ENCODE data around the gene USP47.
A peak's percentile ranks its signal among the peaks of the same experiment; 100 is the strongest.

USP47 gene

GRCh38 chr11:11966354-11966741 lies 124.6 kb downstream of the USP47 start:
- Histone ChIP-seq H3K27me3 (ENCODE audit: control insufficient read depth, insufficient read depth, low read length) (no peaks in the 10 kb centered on the region), H3K36me3 (ENCODE audit: control insufficient read depth, insufficient read depth, low read length) (no peaks in the 10 kb centered on the region), H3K27ac (ENCODE audit: low read length) (no peak overlapping the region), H3K4me1 (ENCODE audit: control insufficient read depth, insufficient read depth, low read length) (no peaks in the 10 kb centered on the region), H3K4me3 (ENCODE audit: low read length) (no peak overlapping the region), H3K9me3 (ENCODE audit: control insufficient read depth, insufficient read depth, low read length) (no peaks in the 10 kb centered on the region)
- DNase-seq (ENCODE audit: low read depth, low spot score), result no peak
- WGBS (ENCODE audit: insufficient coverage, insufficient read length), result no CpG with 5 or more reads among the region's 7 CpGs

GRCh38 chr11:11966826-11967668 lies 125.3 kb downstream of the USP47 start:
- peak; percentile 66 for DNase-seq (ENCODE audit: low read depth, low spot score)
- Histone ChIP-seq H3K36me3 (ENCODE audit: control insufficient read depth, insufficient read depth, low read length) (no peaks in the 10 kb centered on the region), H3K27me3 (ENCODE audit: control insufficient read depth, insufficient read depth, low read length) (no peaks in the 10 kb centered on the region), H3K27ac (ENCODE audit: low read length) (no peak overlapping the region), H3K4me1 (ENCODE audit: control insufficient read depth, insufficient read depth, low read length) (no peaks in the 10 kb centered on the region), H3K9me3 (ENCODE audit: control insufficient read depth, insufficient read depth, low read length) (no peaks in the 10 kb centered on the region), H3K4me3 (ENCODE audit: low read length) (no peak overlapping the region)
- WGBS (ENCODE audit: insufficient coverage, insufficient read length), result no CpG with 5 or more reads among the region's 15 CpGs

GRCh38 chr11:11967669-11968510 lies 126.1 kb downstream of the USP47 start:
- no peak overlapping the region for H3K27ac ChIP-seq (ENCODE audit: low read length)
- H3K27me3 ChIP-seq (ENCODE audit: control insufficient read depth, insufficient read depth, low read length), result no peaks in the 10 kb centered on the region
- H3K4me3 ChIP-seq (ENCODE audit: low read length), result no peak overlapping the region
- no peaks in the 10 kb centered on the region for H3K4me1 ChIP-seq (ENCODE audit: control insufficient read depth, insufficient read depth, low read length)
- no peak for DNase-seq (ENCODE audit: low read depth, low spot score)
- H3K9me3 ChIP-seq (ENCODE audit: control insufficient read depth, insufficient read depth, low read length), result no peaks in the 10 kb centered on the region
- H3K36me3 ChIP-seq (ENCODE audit: control insufficient read depth, insufficient read depth, low read length), result no peaks in the 10 kb centered on the region
- WGBS (ENCODE audit: insufficient coverage, insufficient read length), result no CpG with 5 or more reads among the region's 11 CpGs

- WGBS (ENCODE audit: insufficient coverage, insufficient read length), result no CpG with 5 or more reads among the region's 11 CpGs
- Histone ChIP-seq H3K36me3 (ENCODE audit: control insufficient read depth, insufficient read depth, low read length) (no peaks in the 10 kb centered on the region), H3K4me3 (ENCODE audit: low read length) (no peak overlapping the region), H3K9me3 (ENCODE audit: control insufficient read depth, insufficient read depth, low read length) (no peaks in the 10 kb centered on the region), H3K27ac (ENCODE audit: low read length) (no peak overlapping the region), H3K4me1 (ENCODE audit: control insufficient read depth, insufficient read depth, low read length) (no peaks in the 10 kb centered on the region), H3K27me3 (ENCODE audit: control insufficient read depth, insufficient read depth, low read length) (no peaks in the 10 kb centered on the region)
- no peak for DNase-seq (ENCODE audit: low read depth, low spot score)
Observed at GRCh38 chr11:11968511-11969280, 126.9 kb downstream of the USP47 start.

- no CpG with 5 or more reads among the region's 19 CpGs for WGBS (ENCODE audit: insufficient coverage, insufficient read length)
- Histone ChIP-seq H3K27me3 (ENCODE audit: control insufficient read depth, insufficient read depth, low read length) (no peaks in the 10 kb centered on the region), H3K4me1 (ENCODE audit: control insufficient read depth, insufficient read depth, low read length) (no peaks in the 10 kb centered on the region), H3K27ac (ENCODE audit: low read length) (no peak overlapping the region), H3K9me3 (ENCODE audit: control insufficient read depth, insufficient read depth, low read length) (no peaks in the 10 kb centered on the region), H3K4me3 (ENCODE audit: low read length) (no peak overlapping the region), H3K36me3 (ENCODE audit: control insufficient read depth, insufficient read depth, low read length) (no peaks in the 10 kb centered on the region)
- no peak for DNase-seq (ENCODE audit: low read depth, low spot score)
Observed at GRCh38 chr11:11969380-11970215, 127.8 kb downstream of the USP47 start.

- no peak overlapping the region for H3K4me3 ChIP-seq (ENCODE audit: low read length)
- DNase-seq (ENCODE audit: low read depth, low spot score), result no peak
- H3K27me3 ChIP-seq (ENCODE audit: control insufficient read depth, insufficient read depth, low read length), result no peaks in the 10 kb centered on the region
- no peaks in the 10 kb centered on the region for H3K36me3 ChIP-seq (ENCODE audit: control insufficient read depth, insufficient read depth, low read length)
- no peaks in the 10 kb centered on the region for H3K4me1 ChIP-seq (ENCODE audit: control insufficient read depth, insufficient read depth, low read length)
- no CpG with 5 or more reads among the region's 2 CpGs for WGBS (ENCODE audit: insufficient coverage, insufficient read length)
- H3K27ac ChIP-seq (ENCODE audit: low read length), result no peak overlapping the region
- no peaks in the 10 kb centered on the region for H3K9me3 ChIP-seq (ENCODE audit: control insufficient read depth, insufficient read depth, low read length)
Observed at GRCh38 chr11:11970556-11970955, 128.8 kb downstream of the USP47 start.

- H3K4me1 ChIP-seq (ENCODE audit: control insufficient read depth, insufficient read depth, low read length), result peaks cover 4% of the 10 kb centered on the region
- DNase-seq (ENCODE audit: low read depth, low spot score), result no peak
- H3K27me3 ChIP-seq (ENCODE audit: control insufficient read depth, insufficient read depth, low read length), result no peaks in the 10 kb centered on the region
- H3K9me3 ChIP-seq (ENCODE audit: control insufficient read depth, insufficient read depth, low read length), result no peaks in the 10 kb centered on the region
- no peaks in the 10 kb centered on the region for H3K36me3 ChIP-seq (ENCODE audit: control insufficient read depth, insufficient read depth, low read length)
- WGBS (ENCODE audit: insufficient coverage, insufficient read length), result no CpG with 5 or more reads among the region's 5 CpGs
- no peak overlapping the region for H3K4me3 ChIP-seq (ENCODE audit: low read length)
- H3K27ac ChIP-seq (ENCODE audit: low read length), result no peak overlapping the region
Observed at GRCh38 chr11:11971906-11972547, 130.3 kb downstream of the USP47 start.

- Histone ChIP-seq H3K4me3 (ENCODE audit: low read length) (no peak overlapping the region), H3K4me1 (ENCODE audit: control insufficient read depth, insufficient read depth, low read length) (peaks cover 6% of the 10 kb centered on the region), H3K9me3 (ENCODE audit: control insufficient read depth, insufficient read depth, low read length) (no peaks in the 10 kb centered on the region), H3K27ac (ENCODE audit: low read length) (no peak overlapping the region), H3K36me3 (ENCODE audit: control insufficient read depth, insufficient read depth, low read length) (no peaks in the 10 kb centered on the region), H3K27me3 (ENCODE audit: control insufficient read depth, insufficient read depth, low read length) (no peaks in the 10 kb centered on the region)
- no peak for DNase-seq (ENCODE audit: low read depth, low spot score)
- WGBS (ENCODE audit: insufficient coverage, insufficient read length), result no CpG with 5 or more reads among the region's 3 CpGs
Observed at GRCh38 chr11:11972730-11973341, 131.1 kb downstream of the USP47 start.

GRCh38 chr11:11973361-11973800 lies 131.6 kb downstream of the USP47 start:
- H3K4me3 ChIP-seq (ENCODE audit: low read length), result no peak overlapping the region
- H3K9me3 ChIP-seq (ENCODE audit: control insufficient read depth, insufficient read depth, low read length), result no peaks in the 10 kb centered on the region
- H3K27me3 ChIP-seq (ENCODE audit: control insufficient read depth, insufficient read depth, low read length), result no peaks in the 10 kb centered on the region
- DNase-seq (ENCODE audit: low read depth, low spot score), result no peak
- peaks cover 6% of the 10 kb centered on the region for H3K4me1 ChIP-seq (ENCODE audit: control insufficient read depth, insufficient read depth, low read length)
- no peaks in the 10 kb centered on the region for H3K36me3 ChIP-seq (ENCODE audit: control insufficient read depth, insufficient read depth, low read length)
- no CpG with 5 or more reads among the region's 8 CpGs for WGBS (ENCODE audit: insufficient coverage, insufficient read length)
- H3K27ac ChIP-seq (ENCODE audit: low read length), result no peak overlapping the region

All from iPS DF 6.9 (cell line).